ACC112 (cell line): ENCODE data around the gene AJM1.
"Not testable (repeated sequence)": the region's sequence is repeated elsewhere in the genome, so short reads cannot be mapped to it uniquely, and the experiment has no call there.

Source experiments
- H2AFZ ChIP-seq: fragments of 200-600 bp; sonication (generic); one replicate; pipeline ENCODE4 v1.6.0; 2017; ENCODE audit warnings: antibody characterized with exemption, low read length; ENCODE audit not compliant: unreplicated experiment
- H3K27ac ChIP-seq: fragments of 200-600 bp; sonication (generic); 2 replicates; pipeline ENCODE4 v1.5.1; 2014; ENCODE audit warnings: low read depth, mild to moderate bottlenecking, antibody characterized with exemption, low read length, moderate library complexity
- H3K27me3 ChIP-seq: fragments of 200-600 bp; sonication (generic); 2 replicates; pipeline ENCODE4 v1.6.1; 2014; ENCODE audit warnings: mild to moderate bottlenecking, antibody characterized with exemption, low read length, moderate library complexity, mixed read lengths; ENCODE audit not compliant: insufficient read depth
- H3K36me3 ChIP-seq: fragments of 200-600 bp; sonication (generic); 2 replicates; pipeline ENCODE4 v1.6.1; 2016; ENCODE audit warnings: mild to moderate bottlenecking, antibody characterized with exemption, low read length, moderate library complexity, mixed read lengths; ENCODE audit not compliant: insufficient read depth
- H3K4me1 ChIP-seq: fragments of 200-600 bp; sonication (generic); one replicate; pipeline ENCODE4 v1.6.1; 2016; ENCODE audit warnings: low read length, mixed read lengths; ENCODE audit not compliant: insufficient read depth, unreplicated experiment, control insufficient read depth
- H3K4me3 ChIP-seq: fragments of 200-600 bp; sonication (generic); 2 replicates; pipeline ENCODE4 v1.5.1; 2014; ENCODE audit warnings: mild to moderate bottlenecking, low read depth, low read length
- H3K79me2 ChIP-seq: fragments of 200-600 bp; sonication (generic); one replicate; pipeline ENCODE4 v1.6.0; 2016; ENCODE audit warnings: low read length; ENCODE audit not compliant: control insufficient read depth, unreplicated experiment, insufficient read depth

AJM1 gene

DNA sequence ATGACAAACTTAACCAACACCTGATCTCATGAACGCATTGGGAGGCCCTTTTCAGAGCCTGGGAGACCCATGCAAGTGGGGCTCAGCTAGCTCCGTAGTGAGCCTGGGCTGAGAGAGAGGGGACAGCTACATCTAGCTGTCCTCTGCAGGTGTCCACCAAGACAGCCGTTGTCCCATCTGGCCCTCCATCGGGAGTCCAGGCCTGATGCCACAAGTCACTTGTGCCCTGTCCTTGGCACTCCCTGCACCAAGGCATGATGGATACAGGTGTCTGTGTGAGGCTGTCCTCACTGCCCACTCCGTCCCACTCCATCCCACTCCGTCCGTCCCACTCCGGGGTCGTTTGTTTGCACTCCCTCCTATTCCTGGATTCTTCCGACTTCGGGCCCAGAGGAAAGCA lies 26.4 kb downstream of the AJM1 start:
- H3K36me3 ChIP-seq = peaks cover 15% of the 10 kb centered on the region; the same call in 1 of the 2 replicates
- H3K4me3 ChIP-seq = no peak overlapping the region
- H2AFZ ChIP-seq = no peak overlapping the region
- no peak overlapping the region for H3K27ac ChIP-seq
- H3K79me2 ChIP-seq = peaks cover 32% of the 10 kb centered on the region
- H3K27me3 ChIP-seq = no peaks in the 10 kb centered on the region
- no peaks in the 10 kb centered on the region for H3K4me1 ChIP-seq

DNA sequence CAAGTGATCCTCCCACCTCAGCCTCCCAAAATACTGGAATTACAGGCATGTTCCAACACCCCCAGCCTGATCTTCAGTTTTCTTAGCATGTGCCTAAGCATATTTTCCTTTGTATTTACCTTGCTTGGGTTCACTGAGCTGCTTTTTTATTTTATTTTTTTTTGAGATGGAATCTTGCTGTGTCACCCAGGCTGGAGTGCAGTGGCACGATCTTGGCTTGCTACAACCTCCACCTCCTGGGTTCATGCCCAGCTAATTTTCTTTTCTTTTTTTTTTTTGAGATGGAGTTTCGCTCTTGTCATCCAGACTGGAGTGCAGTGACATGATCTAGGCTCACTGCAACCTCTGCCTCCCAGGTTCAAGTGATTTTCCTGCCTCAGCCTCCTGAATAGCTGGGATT lies 27.3 kb downstream of the AJM1 start:
- not testable (repeated sequence) for H2AFZ ChIP-seq, H3K4me1 ChIP-seq, H3K27ac ChIP-seq, H3K4me3 ChIP-seq, H3K27me3 ChIP-seq
- Histone ChIP-seq H3K36me3 (peaks cover 11% of the 10 kb centered on the region; the same call in 1 of the 2 replicates), H3K79me2 (peaks cover 25% of the 10 kb centered on the region)

DNA sequence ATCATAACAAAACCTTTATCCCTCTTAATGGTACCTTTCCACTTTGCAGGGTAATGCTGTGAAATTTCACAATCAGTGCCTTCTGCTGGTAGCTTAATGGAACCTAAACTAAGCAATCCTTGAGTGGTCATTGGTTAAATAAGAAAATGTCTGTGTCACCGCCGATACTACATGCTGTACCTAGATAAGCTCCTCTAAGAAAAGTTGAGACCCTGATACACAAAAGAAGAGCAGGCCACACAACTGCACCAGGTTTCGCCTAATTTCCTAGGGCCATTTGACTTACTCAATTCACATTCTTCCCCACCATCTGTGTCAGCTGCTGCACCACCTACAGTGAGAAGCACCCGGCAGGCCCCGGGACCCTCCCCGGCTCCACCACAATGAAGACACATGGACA lies 32.9 kb downstream of the AJM1 start:
- H3K36me3 ChIP-seq = no peaks in the 10 kb centered on the region
- no peaks in the 10 kb centered on the region for H3K27me3 ChIP-seq
- no peaks in the 10 kb centered on the region for H3K4me1 ChIP-seq
- H3K79me2 ChIP-seq = no peaks in the 10 kb centered on the region
- no peak overlapping the region for H3K4me3 ChIP-seq
- H3K27ac ChIP-seq = no peak overlapping the region
- H2AFZ ChIP-seq = no peak overlapping the region

DNA sequence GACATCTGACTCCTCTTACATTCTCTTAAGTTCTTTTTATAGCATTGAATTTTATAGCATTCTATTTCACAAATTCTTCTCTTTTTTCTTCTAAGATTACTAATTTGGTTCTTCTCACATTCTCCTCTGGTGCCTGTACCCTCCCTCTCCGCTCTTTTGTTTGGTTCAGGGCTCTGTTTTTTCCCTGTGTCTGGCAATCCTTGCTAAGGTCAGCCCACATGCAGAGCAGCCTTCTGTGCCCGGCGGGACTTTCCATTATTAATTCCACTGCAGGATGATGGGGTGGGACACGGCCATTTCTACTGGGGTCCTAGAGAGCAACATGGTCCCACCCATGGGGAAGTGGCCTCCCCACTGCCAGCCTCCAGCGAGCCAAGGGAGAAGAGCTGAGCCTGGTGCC lies 34.2 kb downstream of the AJM1 start:
- Histone ChIP-seq H2AFZ (no peak overlapping the region), H3K27me3 (no peaks in the 10 kb centered on the region), H3K4me3 (no peak overlapping the region), H3K27ac (no peak overlapping the region), H3K36me3 (no peaks in the 10 kb centered on the region), H3K4me1 (peaks cover 2% of the 10 kb centered on the region), H3K79me2 (no peaks in the 10 kb centered on the region)

DNA sequence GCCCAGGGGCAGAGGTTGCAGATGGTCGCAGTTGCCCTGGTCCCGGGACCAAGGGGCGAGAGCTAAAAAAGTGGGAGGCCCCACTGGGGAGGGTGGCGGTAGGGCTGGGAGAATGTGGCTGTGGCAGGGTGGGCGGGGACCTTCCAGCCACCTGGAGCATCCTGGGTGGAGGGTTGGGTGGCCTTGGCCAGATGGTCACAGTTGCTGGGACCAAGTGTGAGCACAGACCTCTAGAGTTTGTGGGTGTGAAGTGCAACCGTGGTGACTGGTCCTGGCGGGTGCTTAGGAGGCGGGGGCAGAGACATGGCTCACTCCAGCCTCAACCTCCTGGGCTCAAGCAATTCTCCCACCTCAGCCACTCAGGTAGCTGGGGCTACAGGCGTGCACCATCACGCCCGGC lies 38.4 kb downstream of the AJM1 start:
- peaks cover 25% of the 10 kb centered on the region for H3K4me1 ChIP-seq
- H3K27me3 ChIP-seq = no peaks in the 10 kb centered on the region
- H3K4me3 ChIP-seq = no peak overlapping the region
- H3K27ac ChIP-seq = no peak overlapping the region
- no peaks in the 10 kb centered on the region for H3K79me2 ChIP-seq
- no peak overlapping the region for H2AFZ ChIP-seq
- no peaks in the 10 kb centered on the region for H3K36me3 ChIP-seq

DNA sequence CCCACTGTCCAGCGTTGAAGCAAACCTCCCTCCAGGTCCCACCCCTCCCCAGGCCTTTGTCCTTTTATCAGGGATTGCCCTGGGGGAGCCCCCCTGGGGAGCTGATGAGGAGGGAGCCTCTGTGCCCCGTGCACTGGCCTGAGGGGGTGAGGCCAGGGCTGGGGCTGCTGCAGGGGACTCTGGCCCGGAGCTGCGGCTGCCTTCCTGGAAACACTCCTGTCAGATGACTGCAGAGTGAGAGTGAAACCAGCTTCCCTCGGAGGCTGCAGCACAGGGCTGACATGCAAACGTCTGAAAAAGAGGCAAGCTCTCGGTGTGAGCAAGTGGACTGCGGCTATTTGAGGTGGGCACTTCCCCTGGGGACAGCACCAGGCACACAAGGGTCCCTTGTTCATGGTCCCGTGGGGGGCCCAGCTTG lies 39.4 kb downstream of the AJM1 start:
- Histone ChIP-seq H3K27me3 (no peaks in the 10 kb centered on the region), H2AFZ (peak overlapping the region; percentile 59), H3K79me2 (peaks cover 2% of the 10 kb centered on the region), H3K4me1 (peaks cover 25% of the 10 kb centered on the region), H3K27ac (peak overlapping the region; percentile 21; the same call in 1 of the 2 replicates), H3K36me3 (no peaks in the 10 kb centered on the region), H3K4me3 (peak overlapping the region; percentile 69)

DNA sequence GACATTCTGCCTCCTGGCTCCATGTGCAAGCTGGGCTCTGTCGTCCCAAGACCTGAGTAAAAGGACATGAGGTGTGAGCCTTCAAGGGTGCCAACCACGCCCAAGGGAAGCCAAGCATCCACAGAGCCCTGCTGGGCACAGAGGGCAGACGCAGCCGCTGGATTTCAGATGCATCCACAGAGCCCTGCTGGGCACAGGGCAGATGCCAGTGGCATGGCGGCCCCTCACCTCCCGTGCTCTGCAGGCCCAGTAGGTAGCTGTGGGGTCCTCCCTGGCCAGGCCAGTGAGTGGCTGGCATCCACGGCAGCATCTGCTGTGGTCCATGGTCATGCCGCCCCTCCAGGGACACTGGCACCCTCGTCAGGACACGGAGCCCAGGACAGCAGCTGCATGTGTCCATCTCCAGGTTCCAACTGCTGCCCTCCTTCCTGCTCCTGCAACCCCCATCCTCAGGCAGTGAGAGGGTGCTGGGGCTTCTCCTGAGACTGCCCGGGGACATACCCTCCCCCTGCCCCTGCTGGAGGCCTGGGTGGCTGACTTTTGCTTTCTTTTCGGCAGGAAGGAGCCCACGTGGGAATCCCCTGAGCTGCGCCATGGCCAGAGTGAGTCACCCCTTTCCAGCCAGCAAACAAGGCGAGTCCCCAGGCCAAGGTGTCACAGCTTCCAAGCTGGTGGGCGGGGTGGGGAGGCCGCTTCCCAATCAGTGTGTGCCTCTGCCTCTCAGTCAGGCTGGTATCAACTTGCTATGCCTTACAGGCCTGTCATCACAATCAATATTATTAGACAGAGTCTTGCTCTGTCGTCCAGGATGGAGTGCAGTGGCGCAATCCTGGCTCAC lies 40.0 kb downstream of the AJM1 start:
- Histone ChIP-seq H3K4me3 (peak overlapping the region; percentile 69), H3K79me2 (peaks cover 8% of the 10 kb centered on the region), H3K27me3 (no peaks in the 10 kb centered on the region), H3K27ac (peak overlapping the region; percentile 56), H3K36me3 (no peaks in the 10 kb centered on the region), H3K4me1 (peaks cover 25% of the 10 kb centered on the region), H2AFZ (peak overlapping the region; percentile 63)

DNA sequence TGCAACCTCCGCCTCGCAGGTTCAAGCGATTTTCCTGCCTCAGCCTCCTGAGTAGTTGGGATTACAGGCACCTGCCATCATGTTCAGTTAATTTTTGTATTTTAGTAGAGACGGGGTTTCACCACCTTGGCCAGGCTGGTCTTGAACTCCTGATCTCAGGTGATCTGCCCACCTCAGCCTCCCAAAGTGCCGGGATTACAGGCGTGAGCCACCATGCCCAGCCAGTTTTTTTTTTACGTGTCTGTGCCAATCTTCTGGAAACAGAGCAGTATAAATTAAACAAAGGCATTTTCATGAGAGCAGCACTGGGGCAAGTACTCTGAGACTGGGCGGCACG lies 40.6 kb downstream of the AJM1 start:
- Histone ChIP-seq H3K79me2 (peaks cover 14% of the 10 kb centered on the region), H3K4me1 (peaks cover 25% of the 10 kb centered on the region), H3K27ac (peak overlapping the region; percentile 56), H3K4me3 (peak overlapping the region; percentile 69; the same call in 1 of the 2 replicates)
- H3K36me3 ChIP-seq, H2AFZ ChIP-seq, H3K27me3 ChIP-seq: not testable (repeated sequence)

DNA sequence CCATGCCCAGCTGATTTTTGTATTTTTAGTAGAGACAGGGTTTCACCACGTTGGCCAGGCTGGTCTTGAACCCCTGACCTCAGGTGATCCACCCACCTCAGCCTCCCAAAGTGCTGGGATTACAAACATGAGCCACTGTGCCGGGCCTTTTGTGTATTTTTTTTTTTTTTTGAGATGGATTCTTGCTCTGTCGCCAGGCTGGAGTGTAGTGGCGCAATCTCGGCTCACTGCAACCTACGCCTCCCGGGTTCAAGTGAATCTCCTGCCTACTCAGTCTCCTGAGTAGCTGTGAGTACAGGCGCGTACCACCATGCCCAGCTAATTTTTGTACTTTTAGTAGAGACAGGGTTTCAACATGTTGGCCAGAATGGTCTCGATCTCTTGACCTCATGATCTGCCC lies 41.4 kb downstream of the AJM1 start:
- not testable (repeated sequence) for H3K36me3 ChIP-seq, H3K27ac ChIP-seq, H3K4me3 ChIP-seq, H3K27me3 ChIP-seq, H2AFZ ChIP-seq
- Histone ChIP-seq H3K79me2 (peaks cover 21% of the 10 kb centered on the region), H3K4me1 (peaks cover 25% of the 10 kb centered on the region)

DNA sequence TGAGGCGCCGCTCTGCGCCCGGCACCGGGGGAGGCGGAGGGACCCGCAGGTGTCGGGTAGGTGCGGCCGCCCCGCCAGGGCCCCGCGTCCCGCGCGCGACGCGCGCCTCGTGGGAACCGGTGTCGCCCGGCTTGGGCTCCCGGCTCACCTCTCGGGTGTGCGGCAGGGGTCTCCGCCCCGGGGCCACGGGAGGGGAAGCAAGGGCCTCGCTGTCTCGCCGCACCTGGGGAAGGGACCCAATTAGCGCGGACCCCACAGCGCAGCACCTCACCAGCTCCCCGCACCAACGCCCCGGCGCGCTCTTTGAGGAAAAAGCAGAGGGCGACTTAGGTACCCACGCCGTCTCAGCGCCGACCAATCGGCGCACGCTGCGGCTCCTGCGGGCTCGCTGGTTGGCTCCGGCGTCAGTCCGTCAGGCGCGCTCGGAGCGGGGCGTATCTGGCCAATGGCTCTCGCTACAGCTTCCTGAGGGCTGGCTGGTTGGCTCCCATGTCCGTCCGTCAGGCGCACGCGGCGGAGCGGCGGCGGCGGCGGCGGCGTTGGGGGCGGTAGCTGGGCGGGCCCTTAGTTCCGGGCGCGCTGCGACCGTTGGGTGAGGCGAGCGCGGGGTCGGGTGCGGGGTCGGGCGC lies 43.8 kb downstream of the AJM1 start, which contains the start of gene TRAF2:
TRAF2 (plus strand) TSS at position 567 of the 629 bp plus-strand sequence. CDS start 12,225 bp downstream, outside the sequence.
- H3K4me1 ChIP-seq = peaks cover 25% of the 10 kb centered on the region
- no peaks in the 10 kb centered on the region for H3K27me3 ChIP-seq
- H3K36me3 ChIP-seq = no peaks in the 10 kb centered on the region
- H2AFZ ChIP-seq = peak within 1 kb of the TSS; percentile 68
- peaks cover 43% of the 10 kb centered on the region for H3K79me2 ChIP-seq
- peak within 1 kb of the TSS; percentile 73 for H3K27ac ChIP-seq
- H3K4me3 ChIP-seq = peak within 1 kb of the TSS; percentile 82
